HepG2 (cell line): ENCODE measurements around the gene TANGO2. TPM values are rescaled to one million over a fixed set of nuclear protein-coding genes. Genes with fewer than 3 reads are reported as not detected.

Experiments used
- ATAC-seq: fragments of 200-7000 bp; cut with Tn5 transposase; 3 replicates; pipeline ENCODE4 v1.9.1; 2020; ENCODE audit warnings: mild to moderate bottlenecking, moderate library complexity
- BruUV-seq: library from RNA; stranded (reverse); fragments of 400-500 nt; replicated peaks from 2 replicates; lab custom pipeline; 2021; lab: Mats Ljungman, UMichigan
- CTCF ChIA-PET: fragments of 300-600 bp; formaldehyde crosslinking; extraction: SDS; loops from one replicate; lab custom pipeline; 2021; ENCODE audit warnings: low total read pairs, inconsistent platforms, low intra/inter-chr PET ratio; lab: Yijun Ruan, JAX
- POLR2A ChIA-PET: fragments of 350-600 bp; sonication (Branson Sonifier 250); formaldehyde crosslinking; loops from one replicate; lab custom pipeline; 2020; ENCODE audit warnings: antibody characterized with exemption, inconsistent platforms; lab: Yijun Ruan, JAX
- DNase-seq: peaks from one replicate; pipeline ENCODE4 v3.0.0-alpha.2; 2015; ENCODE audit warnings: low spot score
- FAIRE-seq: peaks from 3 replicates; lab custom pipeline; 2011; peaks lifted over from hg19 to GRCh38; lab: Jason Lieb, UNC
- H2AFZ ChIP-seq: one replicate; pipeline ENCODE4 v1.6.1; 2011; ENCODE audit warnings: low read length, inconsistent platforms
- H3K27ac ChIP-seq: fragments of 300-600 bp; 3 replicates; pipeline ENCODE4 v1.8.0; 2011; ENCODE audit warnings: mixed run types, mild to moderate bottlenecking, mixed read lengths, low read length, inconsistent platforms; ENCODE audit not compliant: insufficient read depth; ENCODE audit errors: extremely low read length
- H3K27me3 ChIP-seq, 2 experiments: fragments of 200-600 bp in 1 of 2; 2 replicates in 1 of 2; 3 replicates in 1 of 2; pipeline versions ENCODE4 v1.6.0 to v1.8.0; 2011; ENCODE audit warnings: low read length in 2 of 2, mild to moderate bottlenecking in 2 of 2, moderate library complexity in 2 of 2, inconsistent platforms in 1 of 2; ENCODE audit not compliant: insufficient read depth in 2 of 2, control insufficient read depth in 1 of 2
- H3K36me3 ChIP-seq, 2 experiments: fragments of 200-600 bp in 1 of 2; replicated peaks in 1 of 2; 2 replicates in 1 of 2; 3 replicates in 1 of 2; pipeline versions ENCODE4 v1.5.1 to v1.8.0; 2011; ENCODE audit warnings: low read length in 2 of 2, inconsistent platforms in 1 of 2; ENCODE audit not compliant: insufficient read depth in 2 of 2, control insufficient read depth in 1 of 2
- H3K4me1 ChIP-seq: 2 replicates; pipeline ENCODE4 v1.5.1; 2012; ENCODE audit warnings: low read length, inconsistent platforms; ENCODE audit not compliant: insufficient read depth
- H3K4me2 ChIP-seq: 2 replicates; pipeline ENCODE4 v1.6.0; 2011; ENCODE audit warnings: low read depth, low read length, inconsistent platforms
- H3K4me3 ChIP-seq, 3 experiments: fragments of 200-600 bp in 1 of 3; sonication (generic), shearing (Covaris generic) in 1 of 3; replicated peaks in 1 of 3; 2 replicates each; pipeline ENCODE4 v1.5.1; 2011 to 2016; ENCODE audit warnings: low read length in 3 of 3, inconsistent platforms in 2 of 3, low read depth in 2 of 3, mild to moderate bottlenecking in 2 of 3, control low read depth in 1 of 3, mixed read lengths in 1 of 3; ENCODE audit not compliant: insufficient read depth in 1 of 3
- H3K79me2 ChIP-seq: one replicate; pipeline ENCODE4 v1.6.1; 2011; ENCODE audit warnings: low read length, inconsistent platforms; ENCODE audit not compliant: insufficient read depth
- H3K9ac ChIP-seq: 2 replicates; pipeline ENCODE4 v1.6.0; 2011; ENCODE audit warnings: mild to moderate bottlenecking, low read depth, low read length, inconsistent platforms; ENCODE audit not compliant: insufficient read depth
- H3K9me3 ChIP-seq: 2 replicates; pipeline ENCODE4 v1.5.1; 2012; ENCODE audit warnings: mild to moderate bottlenecking, low read length
- H4K20me1 ChIP-seq: 2 replicates; pipeline ENCODE4 v1.6.0; 2011; ENCODE audit warnings: inconsistent platforms, mild to moderate bottlenecking, low read length, moderate library complexity; ENCODE audit not compliant: insufficient read depth
- NR0B2 ChIP-seq: sonication (generic); formaldehyde crosslinking; IDR thresholded peaks from 2 replicates; pipeline ENCODE4 v1.4.0; 2020; ENCODE audit warnings: mild to moderate bottlenecking, missing genetic modification reagents
- NRL ChIP-seq: sonication (generic); formaldehyde crosslinking; IDR thresholded peaks from 2 replicates; pipeline ENCODE4 v1.5.0; 2020; ENCODE audit warnings: missing genetic modification reagents, mild to moderate bottlenecking, moderate library complexity, borderline replicate concordance
- ZNF629 ChIP-seq: sonication (generic); formaldehyde crosslinking; conservative IDR thresholded peaks from 2 replicates; pipeline ENCODE4 v1.5.0; 2020; ENCODE audit warnings: missing genetic modification reagents
- WGBS: methylation state at CpG from one replicate; pipeline ENCODE4 v1.1.6; 2017; ENCODE audit warnings: low lambda C conversion rate; 5-methylcytosine and 5-hydroxymethylcytosine counted together
- in situ Hi-C: cut with HindIII; loops from 2 replicates; pipeline ENCODE4 v1.10.0; 2017; ENCODE audit warnings: low pct_unique_long_range_greater_than_20kb; ENCODE audit not compliant: extremely low pct_ligation_motif_present
- intact Hi-C: fragments of 100-400 bp; cut with micrococcal nuclease; formaldehyde crosslinking; loops from one replicate; pipeline ENCODE4 v1.10.0; 2022; ENCODE audit not compliant: unreplicated experiment
- polyA plus RNA-seq, 8 experiments: library from polyadenylated mRNA; depleted of rRNA in 3 of 8; stranded (reverse) in 7 of 8; unstranded in 1 of 8; fragments of >200 nt; fragmentation: Illumina TruSeq in 4 of 8; extraction: Trizol in 4 of 8; gene quantifications; 2 replicates each; pipeline versions ENCODE4 v1.2.1 to v1.2.3, GENCODE V29; 2011 to 2016; ENCODE audit warnings: low read depth in 4 of 8, missing spikeins in 1 of 8, mixed read lengths in 1 of 8; ENCODE audit not compliant: insufficient read depth in 1 of 8
- total RNA-seq, 5 experiments: library from RNA; depleted of rRNA; stranded (reverse); fragments of >200 nt; fragmentation: Illumina TruSeq; extraction: Trizol; gene quantifications; 2 replicates each; pipeline ENCODE4 v1.2.3, GENCODE V29; 2016; ENCODE audit warnings: low read depth in 1 of 5

TANGO2 gene
- total and polyA plus RNA-seq, 2 of the 13 experiments (the other 11 are each of a cell fraction or from before 2014, with no cell fraction given), result 12.9 to 14.8 TPM

- intact Hi-C loops, result loop anchor here (5.0 kb wide), 1 partner anchor 33 kb away; the partner anchor contains the start of genes RANBP1 and TRMT2A
- WGBS, result 71% methylated on average over 7 of the region's 10 CpGs
- Histone ChIP-seq H3K27me3 (no peaks in the 10 kb centered on the region; a peak in 1 of 5 replicates), H3K4me1 (peaks cover 54% of the 10 kb centered on the region), H3K9ac (peak overlapping the region; percentile 21; the same call in 1 of the 2 replicates)
- no TSS peak for BruUV-seq
- POLR2A ChIA-PET, result no interaction called here
- ATAC-seq, result no peak
- CTCF ChIA-PET, result no interaction called here
- peak; percentile 36; the same call in 1 of the 2 replicates for TF ChIP-seq ZNF629 (CRISPR knock-in tag)
- 0 out of 2 replicates have a peak, but pooled peaks have one; percentile 21 for TF ChIP-seq NRL (CRISPR knock-in tag)
- no peak for TF ChIP-seq NR0B2 (CRISPR knock-in tag)
- TF ChIP-seq, all 625 proteins: peak for 2
- Histone ChIP-seq H4K20me1 (peaks cover 15% of the 10 kb centered on the region; the same call in 1 of the 2 replicates), H3K4me3 (peak overlapping the region in 1 of 3 experiments; percentile 44; a peak in 2 of 6 replicates), H3K27ac (peak overlapping the region; percentile 61), H3K9me3 (no peaks in the 10 kb centered on the region), H3K79me2 (peaks cover 64% of the 10 kb centered on the region), H2AFZ (no peak overlapping the region), H3K4me2 (peak overlapping the region; percentile 65), H3K36me3 (peaks cover 34 to 43% of the 10 kb centered on the region in 2 experiments)
- DNase-seq (no peak), FAIRE-seq (no peak)
- in situ Hi-C loops, result no loop called here
Measured at GRCh38 chr22:20083891-20084546, 63.1 kb downstream of the TANGO2 start.
